PFSK-1 (cell line): ENCODE measurements around the gene INPP5A.

Experiments
- POLR2AphosphoS5 ChIP-seq: IDR thresholded peaks from 2 replicates; pipeline ENCODE4 v1.6.1; 2012; ENCODE audit warnings: low read depth, mild to moderate bottlenecking, control low read depth, low read length, moderate library complexity
- TAF1 ChIP-seq: IDR thresholded peaks from 2 replicates; pipeline ENCODE4 v1.6.1; 2012; ENCODE audit warnings: low read length, control low read depth, borderline replicate concordance; ENCODE audit not compliant: insufficient read depth

GRCh38 chr10:132535065-132535651 is 2.4 kb upstream of the INPP5A start:
- TF ChIP-seq POLR2AphosphoS5 (no peak), TAF1 (no peak)
